ENCODE measurements around the gene FBXO10. TPM values are rescaled to one million over a fixed set of nuclear protein-coding genes. Genes with fewer than 3 reads are reported as not detected.
A peak's percentile ranks its signal among the peaks of the same experiment; 100 is the strongest.
"Not testable (repeated sequence)": the region's sequence is repeated elsewhere in the genome, so short reads cannot be mapped to it uniquely, and the experiment has no call there.

The FBXO10 gene
- total RNA-seq, 1 experiment from 2014 or later: 14.0 TPM

DNA sequence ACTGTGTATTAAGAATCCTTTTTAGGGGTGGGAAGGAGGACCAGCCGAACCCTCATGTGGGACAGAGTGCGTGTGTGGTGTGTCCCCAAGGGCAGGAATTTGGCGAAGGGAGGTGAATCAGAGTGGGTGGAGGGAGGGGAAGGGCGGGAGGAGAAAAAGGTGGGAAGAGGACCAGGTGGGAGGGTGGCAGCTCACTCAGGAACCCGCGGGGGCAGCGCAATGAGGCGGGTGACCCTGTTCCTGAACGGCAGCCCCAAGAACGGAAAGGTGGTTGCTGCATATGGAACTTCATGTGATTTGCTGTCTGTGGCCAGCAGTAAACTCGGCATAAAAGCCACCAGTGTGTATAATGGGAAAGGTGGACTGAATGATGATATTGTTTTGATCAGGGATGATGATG lies 99.2 kb downstream of the FBXO10 start:
- TF ChIP-seq, protein P1, sequence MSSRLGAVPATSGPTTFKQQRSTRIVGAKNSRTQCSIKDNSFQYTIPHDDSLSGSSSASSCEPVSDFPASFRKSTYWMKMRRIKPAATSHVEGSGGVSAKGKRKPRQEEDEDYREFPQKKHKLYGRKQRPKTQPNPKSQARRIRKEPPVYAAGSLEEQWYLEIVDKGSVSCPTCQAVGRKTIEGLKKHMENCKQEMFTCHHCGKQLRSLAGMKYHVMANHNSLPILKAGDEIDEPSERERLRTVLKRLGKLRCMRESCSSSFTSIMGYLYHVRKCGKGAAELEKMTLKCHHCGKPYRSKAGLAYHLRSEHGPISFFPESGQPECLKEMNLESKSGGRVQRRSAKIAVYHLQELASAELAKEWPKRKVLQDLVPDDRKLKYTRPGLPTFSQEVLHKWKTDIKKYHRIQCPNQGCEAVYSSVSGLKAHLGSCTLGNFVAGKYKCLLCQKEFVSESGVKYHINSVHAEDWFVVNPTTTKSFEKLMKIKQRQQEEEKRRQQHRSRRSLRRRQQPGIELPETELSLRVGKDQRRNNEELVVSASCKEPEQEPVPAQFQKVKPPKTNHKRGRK (CRISPR knock-in tag; IDR thresholded peaks at IDR 0.05; ENCODE audit: borderline replicate concordance): no peak
- TF ChIP-seq, protein P2, sequence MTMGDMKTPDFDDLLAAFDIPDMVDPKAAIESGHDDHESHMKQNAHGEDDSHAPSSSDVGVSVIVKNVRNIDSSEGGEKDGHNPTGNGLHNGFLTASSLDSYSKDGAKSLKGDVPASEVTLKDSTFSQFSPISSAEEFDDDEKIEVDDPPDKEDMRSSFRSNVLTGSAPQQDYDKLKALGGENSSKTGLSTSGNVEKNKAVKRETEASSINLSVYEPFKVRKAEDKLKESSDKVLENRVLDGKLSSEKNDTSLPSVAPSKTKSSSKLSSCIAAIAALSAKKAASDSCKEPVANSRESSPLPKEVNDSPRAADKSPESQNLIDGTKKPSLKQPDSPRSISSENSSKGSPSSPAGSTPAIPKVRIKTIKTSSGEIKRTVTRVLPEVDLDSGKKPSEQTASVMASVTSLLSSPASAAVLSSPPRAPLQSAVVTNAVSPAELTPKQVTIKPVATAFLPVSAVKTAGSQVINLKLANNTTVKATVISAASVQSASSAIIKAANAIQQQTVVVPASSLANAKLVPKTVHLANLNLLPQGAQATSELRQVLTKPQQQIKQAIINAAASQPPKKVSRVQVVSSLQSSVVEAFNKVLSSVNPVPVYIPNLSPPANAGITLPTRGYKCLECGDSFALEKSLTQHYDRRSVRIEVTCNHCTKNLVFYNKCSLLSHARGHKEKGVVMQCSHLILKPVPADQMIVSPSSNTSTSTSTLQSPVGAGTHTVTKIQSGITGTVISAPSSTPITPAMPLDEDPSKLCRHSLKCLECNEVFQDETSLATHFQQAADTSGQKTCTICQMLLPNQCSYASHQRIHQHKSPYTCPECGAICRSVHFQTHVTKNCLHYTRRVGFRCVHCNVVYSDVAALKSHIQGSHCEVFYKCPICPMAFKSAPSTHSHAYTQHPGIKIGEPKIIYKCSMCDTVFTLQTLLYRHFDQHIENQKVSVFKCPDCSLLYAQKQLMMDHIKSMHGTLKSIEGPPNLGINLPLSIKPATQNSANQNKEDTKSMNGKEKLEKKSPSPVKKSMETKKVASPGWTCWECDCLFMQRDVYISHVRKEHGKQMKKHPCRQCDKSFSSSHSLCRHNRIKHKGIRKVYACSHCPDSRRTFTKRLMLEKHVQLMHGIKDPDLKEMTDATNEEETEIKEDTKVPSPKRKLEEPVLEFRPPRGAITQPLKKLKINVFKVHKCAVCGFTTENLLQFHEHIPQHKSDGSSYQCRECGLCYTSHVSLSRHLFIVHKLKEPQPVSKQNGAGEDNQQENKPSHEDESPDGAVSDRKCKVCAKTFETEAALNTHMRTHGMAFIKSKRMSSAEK (CRISPR knock-in tag; IDR thresholded peaks at IDR 0.05; ENCODE audit: borderline replicate concordance): no peak
- TF ChIP-seq SOX15 (CRISPR knock-in tag; IDR thresholded peaks at IDR 0.05) (no peak), OVOL2 (CRISPR knock-in tag; IDR thresholded peaks at IDR 0.05; ENCODE audit: borderline replicate concordance) (no peak), ELF4 (CRISPR knock-in tag; IDR thresholded peaks at IDR 0.05; ENCODE audit: low read depth) (no peak)
- H3K27me3 Mint-ChIP-seq (ENCODE audit: low read depth): peaks cover 7% of the 10 kb centered on the region; the same call in 1 of the 2 replicates
- no peak overlapping the region for H3K27ac Mint-ChIP-seq
- ChIA-PET CTCF (no interaction called here), POLR2A (no interaction called here)
- H3K4me1 Mint-ChIP-seq: peaks cover 26% of the 10 kb centered on the region
- no peak for DNase-seq (ENCODE audit: low spot score)
- peaks cover 21% of the 10 kb centered on the region for H3K9me3 Mint-ChIP-seq
- no peak overlapping the region for H3K4me3 Mint-ChIP-seq
- ATAC-seq: no peak
- H3K36me3 Mint-ChIP-seq: peaks cover 24% of the 10 kb centered on the region

DNA sequence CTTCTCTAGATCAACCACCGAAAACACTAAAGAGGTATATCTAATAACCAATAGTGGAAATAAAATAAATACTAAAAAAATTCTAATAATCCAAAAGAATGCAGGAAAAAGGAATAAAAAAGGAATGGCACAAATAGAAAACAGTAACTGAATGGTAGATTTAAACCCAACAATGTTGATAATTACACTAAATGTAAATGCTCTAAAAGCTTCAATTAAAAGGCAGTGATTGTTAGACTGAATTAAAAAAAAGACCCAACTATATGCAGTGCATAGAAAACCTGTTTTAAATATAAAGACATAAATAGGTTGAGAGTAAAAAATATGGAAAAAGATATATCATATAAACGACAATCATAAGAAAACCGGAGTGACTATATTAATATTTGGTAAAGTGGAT lies 101.7 kb downstream of the FBXO10 start:
- TF ChIP-seq NR1H2 (CRISPR knock-in tag; IDR thresholded peaks at IDR 0.05): no peak
- 0 out of 2 replicates have a peak, but pooled peaks have one; percentile 60 for TF ChIP-seq GTF2I (CRISPR knock-in tag; conservative IDR thresholded peaks at IDR 0.05)
- H3K4me3 Mint-ChIP-seq: no peak overlapping the region
- peaks cover 32% of the 10 kb centered on the region for H3K4me1 Mint-ChIP-seq
- ATAC-seq (no peak), DNase-seq (ENCODE audit: low spot score) (no peak)
- ChIA-PET POLR2A (no interaction called here), CTCF (interaction anchor here (1.4 kb wide), 1 partner anchor 63 kb away, joined by 3 read pairs; no protein-coding TSS in a partner anchor)
- H3K27me3 Mint-ChIP-seq (ENCODE audit: low read depth): peaks cover 7% of the 10 kb centered on the region; the same call in 1 of the 2 replicates
- H3K27ac Mint-ChIP-seq: no peak overlapping the region
- H3K36me3 Mint-ChIP-seq: peaks cover 24% of the 10 kb centered on the region
- H3K9me3 Mint-ChIP-seq: peaks cover 21% of the 10 kb centered on the region

DNA sequence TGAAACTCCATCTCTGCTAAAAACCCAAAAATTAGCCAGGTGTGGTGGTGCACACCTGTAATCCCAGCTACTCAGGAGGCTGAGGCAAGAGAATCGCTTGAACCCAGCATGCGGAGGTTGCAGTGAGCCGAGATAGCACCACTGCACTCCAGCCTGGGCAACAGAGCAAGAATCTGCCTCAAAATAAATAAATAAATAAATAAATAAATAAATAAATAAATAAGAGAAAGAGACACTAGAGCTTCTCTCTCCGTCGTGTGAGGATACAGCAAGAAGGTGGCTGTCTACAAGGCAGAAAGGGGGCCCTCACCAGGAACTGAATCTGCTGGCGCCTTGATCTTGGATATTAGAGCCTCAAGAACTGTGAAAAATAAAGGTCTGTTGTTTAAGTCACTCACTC lies 102.2 kb downstream of the FBXO10 start:
- H3K4me3 Mint-ChIP-seq; POLR2A ChIA-PET; H3K27me3 Mint-ChIP-seq (ENCODE audit: low read depth); DNase-seq (ENCODE audit: low spot score); H3K27ac Mint-ChIP-seq; ATAC-seq: not testable (repeated sequence)
- peaks cover 32% of the 10 kb centered on the region for H3K4me1 Mint-ChIP-seq
- peaks cover 21% of the 10 kb centered on the region for H3K9me3 Mint-ChIP-seq
- peaks cover 24% of the 10 kb centered on the region for H3K36me3 Mint-ChIP-seq
- CTCF ChIA-PET: interaction anchor here (1.4 kb wide), 1 partner anchor 63 kb away, joined by 3 read pairs; no protein-coding TSS in a partner anchor

DNA sequence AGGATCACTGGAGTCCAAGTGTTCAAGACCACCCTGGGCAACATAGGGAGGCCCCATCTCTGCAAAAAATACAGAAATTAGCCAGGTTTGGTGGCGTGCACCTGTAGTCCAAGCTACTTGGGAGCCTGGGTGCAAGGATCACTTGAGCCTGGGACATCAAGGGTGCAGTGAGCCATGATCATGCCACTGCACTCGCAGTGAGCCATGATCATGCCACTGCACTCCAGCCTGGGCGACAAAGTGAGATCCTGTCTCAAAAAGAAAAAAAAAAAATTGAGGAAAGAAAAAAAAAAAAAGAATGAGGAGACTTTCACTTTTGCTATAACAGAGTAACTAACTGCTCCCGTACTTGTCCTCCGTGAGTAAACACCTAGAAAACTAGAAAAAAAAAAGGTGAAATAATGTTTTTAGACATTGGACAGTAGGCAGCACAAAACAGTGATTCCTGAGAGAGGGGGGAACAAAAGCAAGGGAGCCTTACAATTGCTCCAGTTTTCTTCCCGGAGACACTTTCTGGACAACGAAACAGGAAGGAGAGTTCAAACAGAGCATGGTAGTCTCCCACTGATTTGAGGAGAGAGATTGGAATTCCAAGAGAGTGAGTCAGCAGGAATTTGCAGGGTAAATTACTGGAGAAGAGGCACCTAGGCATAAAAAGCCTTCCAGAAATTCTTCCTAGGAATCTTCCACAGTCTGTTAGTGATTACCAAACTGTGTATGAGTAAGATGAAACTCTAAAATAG lies 104.1 kb downstream of the FBXO10 start:
- H3K27me3 Mint-ChIP-seq (ENCODE audit: low read depth): peaks cover 5% of the 10 kb centered on the region; the same call in 1 of the 2 replicates
- peak overlapping the region; percentile 52 for H3K4me3 Mint-ChIP-seq
- ChIA-PET CTCF (interaction anchor here (1.2 kb wide), 1 partner anchor 10 kb away, joined by 3 read pairs; no protein-coding TSS in a partner anchor), POLR2A (no interaction called here)
- peaks cover 24% of the 10 kb centered on the region for H3K36me3 Mint-ChIP-seq
- peaks cover 21% of the 10 kb centered on the region for H3K9me3 Mint-ChIP-seq
- H3K27ac Mint-ChIP-seq: peak overlapping the region; percentile 98
- ATAC-seq (peak; percentile 88), DNase-seq (ENCODE audit: low spot score) (no peak)
- H3K4me1 Mint-ChIP-seq: peaks cover 26% of the 10 kb centered on the region
- TF ChIP-seq TP53 (CRISPR knock-in tag; IDR thresholded peaks at IDR 0.05) (no peak), ETV6 (CRISPR knock-in tag; IDR thresholded peaks at IDR 0.05) (0 out of 2 replicates have a peak, but pooled peaks have one; percentile 62), NFYB (CRISPR knock-in tag; conservative IDR thresholded peaks at IDR 0.05; ENCODE audit: low read depth) (no peak), TEAD4 (CRISPR knock-in tag; IDR thresholded peaks at IDR 0.05) (no peak), SOX15 (CRISPR knock-in tag; IDR thresholded peaks at IDR 0.05) (no peak), NFE2L1 (CRISPR knock-in tag; IDR thresholded peaks at IDR 0.05) (peak; percentile 68; the same call in 1 of the 2 replicates), TEAD1 (CRISPR knock-in tag; IDR thresholded peaks at IDR 0.05) (peak; percentile 66; the same call in 1 of the 2 replicates)
- TF ChIP-seq, protein P3, sequence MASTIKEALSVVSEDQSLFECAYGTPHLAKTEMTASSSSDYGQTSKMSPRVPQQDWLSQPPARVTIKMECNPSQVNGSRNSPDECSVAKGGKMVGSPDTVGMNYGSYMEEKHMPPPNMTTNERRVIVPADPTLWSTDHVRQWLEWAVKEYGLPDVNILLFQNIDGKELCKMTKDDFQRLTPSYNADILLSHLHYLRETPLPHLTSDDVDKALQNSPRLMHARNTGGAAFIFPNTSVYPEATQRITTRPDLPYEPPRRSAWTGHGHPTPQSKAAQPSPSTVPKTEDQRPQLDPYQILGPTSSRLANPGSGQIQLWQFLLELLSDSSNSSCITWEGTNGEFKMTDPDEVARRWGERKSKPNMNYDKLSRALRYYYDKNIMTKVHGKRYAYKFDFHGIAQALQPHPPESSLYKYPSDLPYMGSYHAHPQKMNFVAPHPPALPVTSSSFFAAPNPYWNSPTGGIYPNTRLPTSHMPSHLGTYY (CRISPR knock-in tag; IDR thresholded peaks at IDR 0.05): no peak
- TF ChIP-seq, protein P4, sequence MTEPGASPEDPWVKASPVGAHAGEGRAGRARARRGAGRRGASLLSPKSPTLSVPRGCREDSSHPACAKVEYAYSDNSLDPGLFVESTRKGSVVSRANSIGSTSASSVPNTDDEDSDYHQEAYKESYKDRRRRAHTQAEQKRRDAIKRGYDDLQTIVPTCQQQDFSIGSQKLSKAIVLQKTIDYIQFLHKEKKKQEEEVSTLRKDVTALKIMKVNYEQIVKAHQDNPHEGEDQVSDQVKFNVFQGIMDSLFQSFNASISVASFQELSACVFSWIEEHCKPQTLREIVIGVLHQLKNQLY (CRISPR knock-in tag; IDR thresholded peaks at IDR 0.05): no peak

Measured in WTC11 (cell line).